GM06990 (cell line): Measurements from ENCODE around the gene TRERF1.
A peak's percentile ranks its signal among the peaks of the same experiment; 100 is the strongest.

Experiments used
- DNase-seq: peaks from one replicate; pipeline ENCODE4 v3.0.0-alpha.2; 2011; ENCODE audit not compliant: insufficient read length; ENCODE audit errors: extremely low read depth
- H3K27me3 ChIP-seq: replicated peaks from 2 replicates; pipeline ENCODE4 v1.6.0; 2011; ENCODE audit warnings: low read length; ENCODE audit not compliant: control insufficient read depth, insufficient read depth
- H3K36me3 ChIP-seq: 2 replicates; pipeline ENCODE4 v1.5.1; 2011; ENCODE audit warnings: low read length; ENCODE audit not compliant: control insufficient read depth, insufficient read depth
- H3K4me3 ChIP-seq: replicated peaks from 2 replicates; pipeline ENCODE4 v1.5.1; 2011; ENCODE audit warnings: low read depth, mild to moderate bottlenecking, control low read depth, low read length
- TF ChIP-seq, protein P1 (sequence below): IDR thresholded peaks from 2 replicates; pipeline ENCODE4 v1.5.1; 2011; ENCODE audit warnings: low read length, control low read depth, mild to moderate bottlenecking, inconsistent platforms; ENCODE audit not compliant: insufficient read depth, poor library complexity, severe bottlenecking

The TRERF1 gene

DNA sequence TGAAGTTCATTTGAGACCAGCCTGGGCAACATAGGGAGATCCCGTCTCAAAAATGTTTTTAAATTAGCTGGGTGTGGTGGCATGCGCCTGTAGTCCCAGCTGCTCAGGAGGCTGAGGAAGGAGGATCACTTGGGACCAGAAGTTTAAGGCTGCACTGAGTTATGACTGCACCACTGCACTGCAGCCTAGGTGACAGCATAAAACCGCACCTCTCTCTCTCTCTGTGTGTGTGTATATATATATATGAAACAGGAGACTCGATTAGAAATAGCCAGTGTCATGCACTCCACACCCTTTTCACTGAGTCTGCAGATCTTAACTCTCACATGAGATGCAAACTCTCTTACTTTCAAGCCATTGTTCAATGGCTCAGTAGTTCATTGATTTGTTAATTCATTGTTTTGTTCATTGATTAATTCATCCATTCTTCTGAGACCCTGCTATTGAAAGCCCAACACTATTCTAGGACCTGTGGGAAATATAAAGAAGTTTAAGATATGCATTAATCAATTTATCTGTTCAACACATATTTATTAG lies 181.7 kb downstream of the TRERF1 start:
- TF ChIP-seq, protein P1, sequence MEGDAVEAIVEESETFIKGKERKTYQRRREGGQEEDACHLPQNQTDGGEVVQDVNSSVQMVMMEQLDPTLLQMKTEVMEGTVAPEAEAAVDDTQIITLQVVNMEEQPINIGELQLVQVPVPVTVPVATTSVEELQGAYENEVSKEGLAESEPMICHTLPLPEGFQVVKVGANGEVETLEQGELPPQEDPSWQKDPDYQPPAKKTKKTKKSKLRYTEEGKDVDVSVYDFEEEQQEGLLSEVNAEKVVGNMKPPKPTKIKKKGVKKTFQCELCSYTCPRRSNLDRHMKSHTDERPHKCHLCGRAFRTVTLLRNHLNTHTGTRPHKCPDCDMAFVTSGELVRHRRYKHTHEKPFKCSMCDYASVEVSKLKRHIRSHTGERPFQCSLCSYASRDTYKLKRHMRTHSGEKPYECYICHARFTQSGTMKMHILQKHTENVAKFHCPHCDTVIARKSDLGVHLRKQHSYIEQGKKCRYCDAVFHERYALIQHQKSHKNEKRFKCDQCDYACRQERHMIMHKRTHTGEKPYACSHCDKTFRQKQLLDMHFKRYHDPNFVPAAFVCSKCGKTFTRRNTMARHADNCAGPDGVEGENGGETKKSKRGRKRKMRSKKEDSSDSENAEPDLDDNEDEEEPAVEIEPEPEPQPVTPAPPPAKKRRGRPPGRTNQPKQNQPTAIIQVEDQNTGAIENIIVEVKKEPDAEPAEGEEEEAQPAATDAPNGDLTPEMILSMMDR, result no peak
- DNase-seq, result peak; percentile 52
- no peaks in the 10 kb centered on the region for H3K27me3 ChIP-seq
- H3K36me3 ChIP-seq, result peaks cover 1% of the 10 kb centered on the region; the same call in 1 of the 2 replicates
- no peak overlapping the region for H3K4me3 ChIP-seq

DNA sequence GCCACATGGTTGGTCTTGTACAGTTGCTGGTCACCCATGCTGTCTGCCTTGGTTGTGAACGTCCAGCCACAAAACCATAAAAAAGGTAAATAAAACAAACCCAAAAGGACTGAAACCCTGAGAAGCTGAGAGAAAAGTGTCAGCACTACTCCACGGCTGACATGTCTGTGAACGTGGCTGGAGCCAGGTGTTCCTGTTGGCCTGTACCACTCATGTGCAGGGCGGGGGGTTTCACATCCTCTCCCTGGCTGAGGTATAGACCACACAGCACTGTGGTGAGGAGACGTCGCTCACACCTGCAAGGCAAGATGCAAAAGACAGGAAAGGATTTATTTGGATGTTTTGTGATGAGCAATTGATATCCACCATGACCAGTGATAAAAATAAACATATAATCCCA lies 182.2 kb downstream of the TRERF1 start:
- TF ChIP-seq, protein P1, result no peak
- DNase-seq, result peak; percentile 79
- H3K36me3 ChIP-seq, result peaks cover 1% of the 10 kb centered on the region; the same call in 1 of the 2 replicates
- H3K4me3 ChIP-seq, result no peak overlapping the region
- H3K27me3 ChIP-seq, result no peaks in the 10 kb centered on the region

DNA sequence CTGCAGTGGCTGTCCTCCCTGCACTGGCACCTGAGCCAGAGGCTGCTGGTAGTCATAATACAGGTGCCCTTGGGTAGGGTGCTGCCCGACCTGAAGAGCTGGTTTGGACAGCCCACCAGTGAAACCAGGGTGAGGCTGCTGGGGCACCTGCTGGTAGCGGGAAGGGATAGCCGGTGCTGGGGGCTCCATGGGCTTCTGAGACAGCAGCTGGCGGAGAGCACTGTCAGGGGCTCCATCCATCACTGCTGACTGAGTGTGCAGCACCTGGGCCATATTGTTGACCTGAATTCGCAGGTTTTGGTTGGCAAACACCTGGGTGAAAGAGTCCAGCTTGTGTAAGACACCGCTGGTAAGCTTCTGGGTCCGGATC lies 182.9 kb downstream of the TRERF1 start:
- Histone ChIP-seq H3K27me3 (no peaks in the 10 kb centered on the region), H3K4me3 (no peak overlapping the region), H3K36me3 (peaks cover 1% of the 10 kb centered on the region; the same call in 1 of the 2 replicates)
- DNase-seq, result no peak
- TF ChIP-seq, protein P1, result no peak

GRCh38 chr6:42268016-42268834 lies 183.5 kb downstream of the TRERF1 start:
- H3K4me3 ChIP-seq, result no peak overlapping the region
- TF ChIP-seq, protein P1, result no peak
- H3K36me3 ChIP-seq, result peaks cover 1% of the 10 kb centered on the region; the same call in 1 of the 2 replicates
- DNase-seq, result no peak
- H3K27me3 ChIP-seq, result no peaks in the 10 kb centered on the region

GRCh38 chr6:42266538-42266937 lies 185.2 kb downstream of the TRERF1 start:
- H3K27me3 ChIP-seq, result no peaks in the 10 kb centered on the region
- H3K4me3 ChIP-seq, result no peak overlapping the region
- TF ChIP-seq, protein P1, result no peak
- peaks cover 1% of the 10 kb centered on the region; the same call in 1 of the 2 replicates for H3K36me3 ChIP-seq
- no peak for DNase-seq
